Measurements from ENCODE around the gene KIAA1217.

GRCh38 chr10:24170199-24170598 is 38.7 kb upstream of the KIAA1217 start:
- TF ChIP-seq EZH2 (IDR thresholded peaks at IDR 0.05; ENCODE audit: borderline replicate concordance, low read length): no peak
- TF ChIP-seq, protein P1, sequence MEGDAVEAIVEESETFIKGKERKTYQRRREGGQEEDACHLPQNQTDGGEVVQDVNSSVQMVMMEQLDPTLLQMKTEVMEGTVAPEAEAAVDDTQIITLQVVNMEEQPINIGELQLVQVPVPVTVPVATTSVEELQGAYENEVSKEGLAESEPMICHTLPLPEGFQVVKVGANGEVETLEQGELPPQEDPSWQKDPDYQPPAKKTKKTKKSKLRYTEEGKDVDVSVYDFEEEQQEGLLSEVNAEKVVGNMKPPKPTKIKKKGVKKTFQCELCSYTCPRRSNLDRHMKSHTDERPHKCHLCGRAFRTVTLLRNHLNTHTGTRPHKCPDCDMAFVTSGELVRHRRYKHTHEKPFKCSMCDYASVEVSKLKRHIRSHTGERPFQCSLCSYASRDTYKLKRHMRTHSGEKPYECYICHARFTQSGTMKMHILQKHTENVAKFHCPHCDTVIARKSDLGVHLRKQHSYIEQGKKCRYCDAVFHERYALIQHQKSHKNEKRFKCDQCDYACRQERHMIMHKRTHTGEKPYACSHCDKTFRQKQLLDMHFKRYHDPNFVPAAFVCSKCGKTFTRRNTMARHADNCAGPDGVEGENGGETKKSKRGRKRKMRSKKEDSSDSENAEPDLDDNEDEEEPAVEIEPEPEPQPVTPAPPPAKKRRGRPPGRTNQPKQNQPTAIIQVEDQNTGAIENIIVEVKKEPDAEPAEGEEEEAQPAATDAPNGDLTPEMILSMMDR (conservative IDR thresholded peaks at IDR 0.05 in 1 of 2, IDR thresholded peaks at IDR 0.05 in 1 of 2; ENCODE audit: extremely low read depth in 1 of 2, insufficient read depth in 1 of 2, low read depth in 1 of 2, low read length in 2 of 2): no peak
